ENCODE data around the gene PAPPA. TPM values are rescaled to one million over a fixed set of nuclear protein-coding genes. Genes with fewer than 3 reads are reported as not detected.
A peak's percentile ranks its signal among the peaks of the same experiment; 100 is the strongest.

Gene PAPPA
- total and polyA plus RNA-seq, 4 experiments from 2014 or later, result not detected

GRCh38 chr9:116387934-116388698 lies 234.5 kb downstream of the PAPPA start:
- H3K9me3 ChIP-seq (ENCODE audit: control insufficient read depth in 1 of 2, low read length in 2 of 2), result no peaks in the 10 kb centered on the region
- Mint-ChIP-seq H3K9me3 (peaks cover 0 to 2% (median 0%) of the 10 kb centered on the region in 8 donors), H3K27ac (no peak overlapping the region), H3K4me3 (no peak overlapping the region), H3K27me3 (no peaks in the 10 kb centered on the region), H3K36me3 (peaks cover 0 to 21% of the 10 kb centered on the region in 2 donors), H3K4me1 (peaks cover 0 to 2% (median 0%) of the 10 kb centered on the region in 4 donors)
- no peaks in the 10 kb centered on the region for H3K27me3 ChIP-seq (ENCODE audit: insufficient read depth, low read length)
- H3K4me3 ChIP-seq (ENCODE audit: low read length in 2 of 2), result no peak overlapping the region
- DNase-seq, result no peak
- POLR2A ChIA-PET (ENCODE audit: partially characterized antibody), result no interaction called here
- intact Hi-C loops (cut with micrococcal nuclease), result no loop called here
- no peak overlapping the region for H3K27ac ChIP-seq (ENCODE audit: low read depth, low read length)
- no peaks in the 10 kb centered on the region for H3K36me3 ChIP-seq (ENCODE audit: insufficient read depth, low read length)
- CTCF ChIA-PET (ENCODE audit: partially characterized antibody), result no interaction called here
- H3K4me1 ChIP-seq (ENCODE audit: insufficient read depth, low read length), result no peaks in the 10 kb centered on the region

GRCh38 chr9:116389541-116390302 lies 236.1 kb downstream of the PAPPA start:
- Histone ChIP-seq H3K27ac (ENCODE audit: low read depth, low read length) (no peak overlapping the region), H3K4me1 (ENCODE audit: insufficient read depth, low read length) (no peaks in the 10 kb centered on the region), H3K4me3 (ENCODE audit: low read length in 2 of 2) (no peak overlapping the region), H3K27me3 (ENCODE audit: insufficient read depth, low read length) (no peaks in the 10 kb centered on the region), H3K9me3 (ENCODE audit: control insufficient read depth in 1 of 2, low read length in 2 of 2) (no peaks in the 10 kb centered on the region), H3K36me3 (ENCODE audit: insufficient read depth, low read length) (no peaks in the 10 kb centered on the region)
- Mint-ChIP-seq H3K9me3 (peaks cover 0 to 2% (median 0%) of the 10 kb centered on the region in 8 donors), H3K4me1 (peaks cover 0 to 2% (median 0%) of the 10 kb centered on the region in 4 donors), H3K27me3 (no peaks in the 10 kb centered on the region), H3K36me3 (peaks cover 0 to 24% of the 10 kb centered on the region in 2 donors), H3K4me3 (no peak overlapping the region), H3K27ac (no peak overlapping the region)
- ChIA-PET POLR2A (ENCODE audit: partially characterized antibody) (no interaction called here), CTCF (ENCODE audit: partially characterized antibody) (no interaction called here)
- no peak for DNase-seq
- intact Hi-C loops (cut with micrococcal nuclease), result no loop called here

GRCh38 chr9:116390303-116391228 lies 237.0 kb downstream of the PAPPA start:
- H3K27ac Mint-ChIP-seq, result no peak overlapping the region
- Histone ChIP-seq H3K27ac (ENCODE audit: low read depth, low read length) (no peak overlapping the region), H3K36me3 (ENCODE audit: insufficient read depth, low read length) (no peaks in the 10 kb centered on the region), H3K4me1 (ENCODE audit: insufficient read depth, low read length) (no peaks in the 10 kb centered on the region), H3K4me3 (ENCODE audit: low read length in 2 of 2) (no peak overlapping the region), H3K27me3 (ENCODE audit: insufficient read depth, low read length) (no peaks in the 10 kb centered on the region), H3K9me3 (ENCODE audit: control insufficient read depth in 1 of 2, low read length in 2 of 2) (no peaks in the 10 kb centered on the region)
- peaks cover 0 to 2% (median 0%) of the 10 kb centered on the region in 4 donors for H3K4me1 Mint-ChIP-seq
- DNase-seq, result no peak
- no peaks in the 10 kb centered on the region for H3K27me3 Mint-ChIP-seq
- H3K9me3 Mint-ChIP-seq, result peaks cover 0 to 2% (median 0%) of the 10 kb centered on the region in 8 donors
- POLR2A ChIA-PET (ENCODE audit: partially characterized antibody), result no interaction called here
- intact Hi-C loops (cut with micrococcal nuclease), result no loop called here
- H3K36me3 Mint-ChIP-seq, result peaks cover 0 to 28% of the 10 kb centered on the region in 2 donors
- no peak overlapping the region for H3K4me3 Mint-ChIP-seq
- CTCF ChIA-PET (ENCODE audit: partially characterized antibody), result no interaction called here

- Histone ChIP-seq H3K27ac (ENCODE audit: low read depth, low read length) (no peak overlapping the region), H3K36me3 (ENCODE audit: insufficient read depth, low read length) (no peaks in the 10 kb centered on the region), H3K9me3 (ENCODE audit: control insufficient read depth in 1 of 2, low read length in 2 of 2) (no peaks in the 10 kb centered on the region), H3K27me3 (ENCODE audit: insufficient read depth, low read length) (no peaks in the 10 kb centered on the region), H3K4me1 (ENCODE audit: insufficient read depth, low read length) (no peaks in the 10 kb centered on the region), H3K4me3 (ENCODE audit: low read length in 2 of 2) (no peak overlapping the region)
- Mint-ChIP-seq H3K4me1 (peaks cover 0 to 2% (median 0%) of the 10 kb centered on the region in 4 donors), H3K9me3 (peaks cover 0 to 2% (median 0%) of the 10 kb centered on the region in 8 donors), H3K36me3 (peaks cover 0 to 28% of the 10 kb centered on the region in 2 donors), H3K27me3 (no peaks in the 10 kb centered on the region), H3K4me3 (no peak overlapping the region), H3K27ac (no peak overlapping the region)
- CTCF ChIA-PET (ENCODE audit: partially characterized antibody), result no interaction called here
- POLR2A ChIA-PET (ENCODE audit: partially characterized antibody), result no interaction called here
- intact Hi-C loops (cut with micrococcal nuclease), result no loop called here
- no peak for DNase-seq
Observed at GRCh38 chr9:116391306-116391900, 237.8 kb downstream of the PAPPA start.

GRCh38 chr9:116393198-116393597 lies 239.6 kb downstream of the PAPPA start:
- Mint-ChIP-seq H3K4me1 (peaks cover 0 to 2% (median 0%) of the 10 kb centered on the region in 4 donors), H3K27ac (no peak overlapping the region), H3K36me3 (peaks cover 0 to 28% of the 10 kb centered on the region in 2 donors), H3K4me3 (no peak overlapping the region), H3K9me3 (peaks cover 0 to 2% (median 0%) of the 10 kb centered on the region in 8 donors), H3K27me3 (no peaks in the 10 kb centered on the region)
- H3K4me3 ChIP-seq (ENCODE audit: low read length in 2 of 2), result no peak overlapping the region
- H3K27me3 ChIP-seq (ENCODE audit: insufficient read depth, low read length), result no peaks in the 10 kb centered on the region
- intact Hi-C loops (cut with micrococcal nuclease), result no loop called here
- no peak overlapping the region for H3K27ac ChIP-seq (ENCODE audit: low read depth, low read length)
- DNase-seq, result no peak
- ChIA-PET POLR2A (ENCODE audit: partially characterized antibody) (no interaction called here), CTCF (ENCODE audit: partially characterized antibody) (no interaction called here)
- no peaks in the 10 kb centered on the region for H3K36me3 ChIP-seq (ENCODE audit: insufficient read depth, low read length)
- H3K4me1 ChIP-seq (ENCODE audit: insufficient read depth, low read length), result no peaks in the 10 kb centered on the region
- H3K9me3 ChIP-seq (ENCODE audit: control insufficient read depth in 1 of 2, low read length in 2 of 2), result no peaks in the 10 kb centered on the region

GRCh38 chr9:116394070-116394469 lies 240.5 kb downstream of the PAPPA start:
- no peak overlapping the region for H3K27ac ChIP-seq (ENCODE audit: low read depth, low read length)
- intact Hi-C loops (cut with micrococcal nuclease), result no loop called here
- DNase-seq, result no peak
- H3K4me1 Mint-ChIP-seq, result peaks cover 0 to 2% (median 0%) of the 10 kb centered on the region in 4 donors
- no peaks in the 10 kb centered on the region for H3K4me1 ChIP-seq (ENCODE audit: insufficient read depth, low read length)
- H3K4me3 ChIP-seq (ENCODE audit: low read length in 2 of 2), result no peak overlapping the region
- H3K9me3 ChIP-seq (ENCODE audit: control insufficient read depth in 1 of 2, low read length in 2 of 2), result no peaks in the 10 kb centered on the region
- POLR2A ChIA-PET (ENCODE audit: partially characterized antibody), result no interaction called here
- no peaks in the 10 kb centered on the region for H3K27me3 ChIP-seq (ENCODE audit: insufficient read depth, low read length)
- H3K36me3 ChIP-seq (ENCODE audit: insufficient read depth, low read length), result no peaks in the 10 kb centered on the region
- H3K9me3 Mint-ChIP-seq, result peaks cover 0 to 2% (median 0%) of the 10 kb centered on the region in 8 donors
- H3K27ac Mint-ChIP-seq, result peak overlapping the region in 1 of 7 donors; percentile 10
- peaks cover 0 to 29% of the 10 kb centered on the region in 2 donors for H3K36me3 Mint-ChIP-seq
- CTCF ChIA-PET (ENCODE audit: partially characterized antibody), result no interaction called here
- no peak overlapping the region for H3K4me3 Mint-ChIP-seq
- H3K27me3 Mint-ChIP-seq, result no peaks in the 10 kb centered on the region
